Measurements from ENCODE around the gene RING1. TPM values are rescaled to one million over a fixed set of nuclear protein-coding genes. Genes with fewer than 3 reads are reported as not detected.

Gene RING1
- total RNA-seq, 2 donors from 2014 or later: 31.0 to 31.8 TPM

GRCh38 chr6:33202799-33203198, 5.5 kb upstream of the RING1 start:
- Histone ChIP-seq H3K27ac (ENCODE audit: low read depth, low read length) (no peak overlapping the region), H3K36me3 (ENCODE audit: control insufficient read depth, insufficient read depth, low read length) (peaks cover 22% of the 10 kb centered on the region), H3K4me3 (ENCODE audit: low read length) (peak overlapping the region; percentile 99), H3K4me1 (ENCODE audit: control insufficient read depth, insufficient read depth, low read length) (peaks cover 7% of the 10 kb centered on the region), H3K9me3 (ENCODE audit: control insufficient read depth, low read length) (no peaks in the 10 kb centered on the region), H3K27me3 (ENCODE audit: control insufficient read depth, insufficient read depth, low read length, poor library complexity, severe bottlenecking) (no peaks in the 10 kb centered on the region), H3K9ac (ENCODE audit: extremely low read depth, low read length, poor library complexity, severe bottlenecking) (no peak overlapping the region)
- Mint-ChIP-seq H3K9me3 (no peaks in the 10 kb centered on the region), H3K4me1 (peaks cover 30% of the 10 kb centered on the region), H3K27ac (peak overlapping the region; percentile 99), H3K27me3 (ENCODE audit: insufficient read depth) (peaks cover 23% of the 10 kb centered on the region), H3K4me3 (peak overlapping the region; percentile 96), H3K36me3 (ENCODE audit: low read depth) (peaks cover 24% of the 10 kb centered on the region)
- TF ChIP-seq CTCF (conservative IDR thresholded peaks at IDR 0.05): no peak
- DNase-seq: no peak
- 87 to 93% methylated on average over 5 to 6 of the region's 6 CpGs for WGBS, 2 experiments (ENCODE audit: insufficient coverage in 1 of 2, insufficient read length in 1 of 2)

- Histone ChIP-seq H3K27me3 (ENCODE audit: control insufficient read depth, insufficient read depth, low read length, poor library complexity, severe bottlenecking) (no peaks in the 10 kb centered on the region), H3K4me3 (ENCODE audit: low read length) (no peak overlapping the region), H3K9me3 (ENCODE audit: control insufficient read depth, low read length) (no peaks in the 10 kb centered on the region), H3K36me3 (ENCODE audit: control insufficient read depth, insufficient read depth, low read length) (peaks cover 22% of the 10 kb centered on the region), H3K27ac (ENCODE audit: low read depth, low read length) (peak overlapping the region; percentile 44), H3K9ac (ENCODE audit: extremely low read depth, low read length, poor library complexity, severe bottlenecking) (no peak overlapping the region), H3K4me1 (ENCODE audit: control insufficient read depth, insufficient read depth, low read length) (peaks cover 7% of the 10 kb centered on the region)
- H3K4me1 Mint-ChIP-seq: peaks cover 30% of the 10 kb centered on the region
- WGBS, 2 experiments (ENCODE audit: insufficient coverage in 1 of 2, insufficient read length in 1 of 2): 91 to 100% methylated on average over 2 to 7 of the region's 7 CpGs
- peaks cover 24% of the 10 kb centered on the region for H3K36me3 Mint-ChIP-seq (ENCODE audit: low read depth)
- peaks cover 23% of the 10 kb centered on the region for H3K27me3 Mint-ChIP-seq (ENCODE audit: insufficient read depth)
- DNase-seq: no peak
- H3K4me3 Mint-ChIP-seq: peak overlapping the region; percentile 96
- peak overlapping the region; percentile 37 for H3K27ac Mint-ChIP-seq
- no peaks in the 10 kb centered on the region for H3K9me3 Mint-ChIP-seq
- no peak for TF ChIP-seq CTCF (conservative IDR thresholded peaks at IDR 0.05)
Observed at GRCh38 chr6:33203443-33204164, 4.7 kb upstream of the RING1 start.

GRCh38 chr6:33204165-33204414, 4.2 kb upstream of the RING1 start:
- Mint-ChIP-seq H3K9me3 (no peaks in the 10 kb centered on the region), H3K4me3 (peak overlapping the region; percentile 96), H3K27ac (peak overlapping the region; percentile 37), H3K4me1 (peaks cover 32% of the 10 kb centered on the region), H3K36me3 (ENCODE audit: low read depth) (peaks cover 24% of the 10 kb centered on the region), H3K27me3 (ENCODE audit: insufficient read depth) (peaks cover 23% of the 10 kb centered on the region)
- Histone ChIP-seq H3K27ac (ENCODE audit: low read depth, low read length) (peak overlapping the region; percentile 44), H3K27me3 (ENCODE audit: control insufficient read depth, insufficient read depth, low read length, poor library complexity, severe bottlenecking) (no peaks in the 10 kb centered on the region), H3K4me1 (ENCODE audit: control insufficient read depth, insufficient read depth, low read length) (peaks cover 10% of the 10 kb centered on the region), H3K4me3 (ENCODE audit: low read length) (no peak overlapping the region), H3K9ac (ENCODE audit: extremely low read depth, low read length, poor library complexity, severe bottlenecking) (no peak overlapping the region), H3K9me3 (ENCODE audit: control insufficient read depth, low read length) (no peaks in the 10 kb centered on the region), H3K36me3 (ENCODE audit: control insufficient read depth, insufficient read depth, low read length) (peaks cover 23% of the 10 kb centered on the region)
- TF ChIP-seq CTCF (conservative IDR thresholded peaks at IDR 0.05): no peak
- peak; percentile 50 for DNase-seq
- WGBS, 2 experiments (ENCODE audit: insufficient coverage in 1 of 2, insufficient read length in 1 of 2): 0 to 8% methylated on average over 2 to 4 of the region's 4 CpGs
